HG02759 (cell line): ENCODE data around the gene C2orf15.
"Not testable (repeated sequence)": the region's sequence is repeated elsewhere in the genome, so short reads cannot be mapped to it uniquely, and the experiment has no call there.

Source experiments
- ATAC-seq: cut with Tn5 transposase; IDR thresholded peaks from one replicate; pipeline ENCODE4 v1.9.1; 2021; ENCODE audit warnings: mild to moderate bottlenecking, moderate library complexity; ENCODE audit not compliant: unreplicated experiment

Gene C2orf15

DNA sequence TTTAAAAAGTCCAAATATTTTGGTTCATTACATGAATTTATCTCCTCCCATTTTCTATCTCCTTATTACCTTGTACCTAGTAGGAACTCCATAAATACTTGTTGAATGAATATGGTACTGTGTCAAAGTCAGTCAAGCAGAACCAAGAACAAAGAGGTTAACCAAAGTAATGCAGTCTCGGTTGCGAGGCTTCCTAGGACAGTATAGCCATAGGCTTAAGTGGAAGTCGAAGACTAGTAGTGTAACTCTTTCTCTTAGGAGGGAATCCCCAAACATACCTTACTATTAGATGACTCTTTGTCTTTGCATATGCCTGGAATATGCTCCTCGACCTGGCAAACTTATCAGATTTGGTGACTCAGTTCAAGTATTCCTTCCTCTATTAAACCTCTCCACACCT is 18.1 kb downstream of the C2orf15 start:
- no peak for ATAC-seq

DNA sequence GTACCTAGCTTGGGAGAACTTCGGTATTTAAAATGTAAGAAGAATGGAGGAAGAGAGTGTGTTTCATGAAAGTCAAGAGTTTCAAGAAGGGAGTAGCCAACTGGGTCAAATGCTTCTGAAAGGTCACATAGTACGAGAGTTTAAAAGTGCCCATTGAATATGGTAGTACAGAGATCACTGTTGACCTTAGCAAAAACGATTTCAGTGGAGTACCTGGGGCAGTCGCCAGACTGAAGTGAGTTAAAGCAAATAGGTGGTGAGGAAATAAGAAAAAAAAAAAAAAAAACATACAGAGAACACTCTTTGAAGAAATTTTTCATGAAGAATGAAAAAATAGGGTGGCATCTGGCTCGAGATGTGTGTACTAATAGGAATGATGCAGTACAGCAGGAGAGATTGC is 24.7 kb downstream of the C2orf15 start:
- no peak for ATAC-seq

DNA sequence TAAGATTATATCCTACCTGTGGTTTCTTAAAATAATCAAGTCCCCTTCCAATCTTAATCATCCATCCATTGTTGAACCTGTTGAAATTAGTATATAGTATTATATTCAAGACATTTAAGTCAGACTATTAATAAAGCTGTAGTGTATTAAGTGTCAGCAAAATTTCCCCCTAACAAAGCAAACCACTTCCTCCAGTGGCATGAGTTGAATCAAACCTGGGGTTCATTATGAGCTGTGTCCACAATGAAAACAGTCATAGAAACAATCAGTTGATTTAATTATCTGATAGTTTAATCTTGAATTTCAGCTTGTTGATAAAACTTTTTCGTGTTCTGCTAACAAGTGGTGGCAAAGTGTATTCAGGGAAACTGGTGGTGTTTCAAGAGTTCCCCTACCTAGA is 28.0 kb downstream of the C2orf15 start:
- no peak for ATAC-seq

DNA sequence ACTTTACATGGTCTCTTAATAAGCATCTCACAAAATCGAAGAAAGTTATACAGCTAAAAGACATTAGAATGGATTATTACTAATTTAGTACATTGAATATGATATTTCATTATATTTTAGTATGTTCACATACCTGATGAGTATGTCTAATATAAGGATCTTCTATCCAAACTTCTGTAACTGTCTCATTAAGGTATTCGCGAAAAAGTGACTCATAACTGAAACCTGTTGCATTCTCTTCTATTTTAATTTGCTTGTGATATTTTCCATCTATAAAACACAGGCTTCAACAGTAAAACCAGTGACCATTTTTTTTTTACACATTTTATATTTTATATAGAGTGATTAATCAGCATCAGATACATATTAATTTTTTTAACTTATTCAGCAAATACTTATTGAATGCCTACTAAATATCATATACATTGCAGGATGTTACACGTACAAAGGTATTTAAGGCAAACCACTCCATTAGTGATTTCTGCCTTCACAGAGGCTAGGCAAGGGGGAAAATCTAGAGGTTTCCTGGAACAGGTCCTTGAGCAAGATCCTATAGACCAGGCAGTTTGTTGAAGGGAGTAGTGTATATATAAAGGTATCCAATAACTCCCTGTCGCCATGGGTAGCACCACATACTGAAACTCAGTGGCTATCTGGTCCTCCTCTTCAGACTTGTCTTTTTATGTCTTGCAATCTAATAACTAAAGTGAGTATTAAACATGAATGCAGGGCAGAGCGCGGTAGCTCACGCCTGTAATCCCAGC is 30.1 kb downstream of the C2orf15 start:
- ATAC-seq: no peak

DNA sequence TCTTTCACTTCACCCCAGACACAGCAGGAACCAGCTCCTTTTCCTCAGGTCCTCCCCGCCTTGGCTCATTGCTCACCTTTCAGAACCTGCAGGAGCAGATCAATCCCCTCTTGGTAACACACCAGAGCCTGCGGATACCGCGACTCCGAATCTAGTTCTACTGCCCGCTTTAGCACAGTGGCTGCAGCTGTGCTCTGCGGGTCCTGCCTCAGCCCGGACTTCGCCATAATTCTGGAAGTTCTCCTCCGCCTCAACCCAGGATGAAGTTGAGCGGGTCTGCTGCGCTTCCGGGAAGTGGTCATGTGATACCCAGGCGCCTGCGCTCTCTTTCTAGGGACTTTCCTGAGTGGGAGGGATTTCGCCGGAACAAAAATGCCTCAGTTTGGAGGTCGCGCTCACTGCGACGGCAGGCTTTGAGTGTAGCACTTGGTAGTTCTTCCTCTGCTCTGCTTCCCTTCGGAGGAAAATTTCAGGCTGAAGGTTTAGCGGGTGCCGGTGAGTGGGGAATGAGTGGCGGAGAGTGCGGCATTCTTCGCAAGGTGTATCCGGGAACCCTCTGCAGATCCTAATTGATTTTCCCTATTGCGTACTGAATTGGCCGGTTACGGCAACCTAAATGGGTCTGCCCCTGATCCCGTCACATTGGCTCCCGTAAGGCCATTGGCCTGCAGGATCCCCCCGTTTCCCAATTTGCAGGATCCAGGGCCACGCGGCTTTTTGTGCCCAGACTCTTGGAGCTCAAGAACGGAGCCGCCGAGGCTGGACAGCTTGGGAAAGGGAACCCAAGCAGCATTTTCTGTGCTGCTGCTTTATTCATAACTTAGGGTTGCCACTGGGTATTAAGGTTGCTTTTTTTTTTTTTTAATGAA is 39.5 kb downstream of the C2orf15 start, which contains the start of the genes MITD1 and MRPL30:
Gene MITD1, minus strand, starts transcription at position 304 of the 869 bp plus-strand sequence. Its CDS starts 77 bp downstream, at position 227.
Gene MRPL30, plus strand, starts transcription at position 430 of the 869 bp plus-strand sequence. CDS start 5,020 bp downstream, outside the sequence.
- peak; percentile 91 for ATAC-seq

DNA sequence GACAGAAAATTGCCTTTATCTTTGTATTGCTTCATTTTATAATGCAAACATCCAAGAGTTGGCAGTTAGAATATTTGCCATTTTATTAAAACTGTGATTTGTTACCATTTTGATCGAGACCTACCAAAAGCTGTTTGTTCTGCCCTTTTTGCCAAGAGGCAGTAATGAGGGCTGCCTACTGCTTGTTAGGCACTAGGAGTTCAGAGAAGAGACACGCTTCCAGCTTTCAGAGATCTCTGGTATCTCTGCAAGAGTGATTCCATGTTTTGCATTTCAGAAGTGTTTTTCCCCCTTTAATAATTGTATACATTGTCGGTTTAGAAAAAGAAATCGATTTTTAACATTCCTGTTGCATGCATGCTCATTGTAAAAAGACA is 40.1 kb downstream of the C2orf15 start:
- ATAC-seq: no peak

DNA sequence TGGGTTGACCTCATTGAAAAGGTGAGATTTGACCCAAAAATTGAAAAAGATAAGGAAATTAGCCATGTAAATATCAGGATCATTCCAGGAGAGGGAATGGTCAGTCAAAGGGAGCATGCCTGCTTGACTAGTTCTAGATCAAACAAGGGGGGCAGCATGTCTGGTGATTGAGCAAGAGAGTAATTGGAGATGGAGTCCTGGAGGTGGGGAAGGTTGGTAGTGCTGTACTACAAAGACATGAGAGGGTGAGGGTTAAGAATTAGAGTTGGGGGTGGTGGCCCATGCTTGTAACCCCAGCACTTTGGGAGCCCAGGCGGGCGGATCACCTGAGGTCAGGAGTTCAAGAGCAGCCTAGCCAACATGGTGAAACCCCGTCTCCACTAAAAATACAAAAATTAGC is 41.5 kb downstream of the C2orf15 start:
- no peak for ATAC-seq

DNA sequence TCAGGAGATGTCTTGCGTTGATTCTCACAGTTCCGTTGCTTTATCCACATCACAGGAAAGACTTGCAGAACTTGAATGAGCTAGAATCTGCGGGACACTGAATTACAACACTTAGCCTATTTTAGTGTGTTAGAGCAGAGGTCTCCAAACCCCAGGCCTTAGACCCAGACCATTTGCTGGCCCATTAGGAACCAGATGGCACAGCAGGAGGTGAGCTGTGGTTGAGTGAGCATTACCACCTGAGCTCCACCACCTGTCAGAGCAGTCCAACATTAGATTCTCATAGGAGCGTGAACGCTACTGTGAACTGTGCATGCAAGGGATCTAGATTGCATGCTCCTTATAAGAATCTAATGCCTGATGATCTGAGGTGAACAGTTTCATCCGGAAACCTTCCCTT is 43.3 kb downstream of the C2orf15 start:
- no peak for ATAC-seq

DNA sequence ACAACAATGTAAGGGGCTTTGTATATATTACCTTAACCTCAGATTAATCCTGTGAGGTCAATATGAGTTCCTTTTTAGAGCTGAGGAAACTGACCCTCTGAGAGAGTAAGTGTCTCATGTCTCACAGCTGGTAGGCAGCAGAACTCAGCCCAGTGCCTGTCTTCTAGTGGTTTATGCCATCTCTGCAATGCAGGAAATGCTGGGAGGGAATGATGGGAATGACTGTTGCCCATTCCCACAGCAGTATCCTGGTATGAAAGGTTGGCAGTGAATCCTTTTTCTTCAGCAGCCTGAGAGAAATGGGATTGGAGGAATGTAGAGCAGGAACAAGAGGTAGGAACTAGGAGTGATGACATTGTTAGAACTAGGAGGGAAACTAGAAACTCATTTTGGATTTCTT is 45.5 kb downstream of the C2orf15 start:
- ATAC-seq: no peak

DNA sequence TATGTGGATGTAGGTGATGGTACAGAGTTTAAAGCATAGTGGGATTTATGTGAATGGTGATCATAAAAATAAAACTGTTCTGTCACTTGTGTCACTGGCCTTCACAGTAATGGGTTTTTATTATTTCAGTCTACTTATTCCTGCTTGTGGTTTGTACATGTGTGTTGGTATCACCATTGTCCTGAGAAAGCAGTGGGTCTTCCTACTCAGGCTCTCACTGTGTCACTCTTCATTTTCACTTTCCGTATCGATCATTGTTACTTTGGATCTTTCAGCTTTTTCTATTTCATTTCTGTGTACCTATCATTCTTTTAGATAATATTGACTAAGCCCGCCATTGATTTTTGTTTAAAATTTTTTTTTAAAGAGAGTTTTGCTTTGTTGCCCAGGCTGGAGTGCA is 46.9 kb downstream of the C2orf15 start:
- no peak for ATAC-seq

DNA sequence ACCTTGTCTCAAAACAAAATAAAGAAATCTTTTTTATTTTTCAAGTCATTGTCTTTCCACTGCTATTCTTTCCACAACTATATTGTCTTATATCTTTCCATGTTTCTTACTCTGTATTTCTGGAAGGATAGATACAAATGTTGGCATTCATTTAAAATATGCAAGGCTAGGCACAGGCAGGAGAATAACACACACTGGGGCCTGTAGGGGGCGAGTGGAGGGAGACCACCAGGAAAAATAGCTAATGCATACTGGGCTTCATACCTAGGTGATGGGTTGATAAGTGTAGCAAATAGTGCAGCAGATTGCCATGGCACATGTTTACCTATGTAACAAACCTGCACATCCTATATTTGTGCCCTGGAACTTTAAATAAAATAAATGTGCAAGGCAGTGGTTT is 49.0 kb downstream of the C2orf15 start:
- ATAC-seq: no peak

DNA sequence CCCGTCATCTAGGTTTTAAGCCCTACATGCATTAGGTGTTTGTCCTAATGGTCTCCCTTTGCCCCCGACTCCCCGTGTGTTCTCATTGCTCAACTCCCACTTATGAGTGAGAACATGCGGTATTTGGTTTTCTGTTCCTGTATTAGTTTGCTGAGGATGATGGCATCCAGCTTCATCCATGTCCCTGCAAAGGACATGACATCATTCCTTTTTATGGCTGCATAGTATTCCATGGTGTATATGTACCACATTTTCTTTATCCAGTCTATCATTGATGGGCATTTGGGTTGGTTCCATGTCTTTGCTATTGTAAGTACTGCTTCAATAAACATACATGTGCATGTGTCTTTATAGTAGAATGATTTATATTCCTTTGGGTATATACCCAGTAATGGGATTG is 50.9 kb downstream of the C2orf15 start:
- not testable (repeated sequence) for ATAC-seq

DNA sequence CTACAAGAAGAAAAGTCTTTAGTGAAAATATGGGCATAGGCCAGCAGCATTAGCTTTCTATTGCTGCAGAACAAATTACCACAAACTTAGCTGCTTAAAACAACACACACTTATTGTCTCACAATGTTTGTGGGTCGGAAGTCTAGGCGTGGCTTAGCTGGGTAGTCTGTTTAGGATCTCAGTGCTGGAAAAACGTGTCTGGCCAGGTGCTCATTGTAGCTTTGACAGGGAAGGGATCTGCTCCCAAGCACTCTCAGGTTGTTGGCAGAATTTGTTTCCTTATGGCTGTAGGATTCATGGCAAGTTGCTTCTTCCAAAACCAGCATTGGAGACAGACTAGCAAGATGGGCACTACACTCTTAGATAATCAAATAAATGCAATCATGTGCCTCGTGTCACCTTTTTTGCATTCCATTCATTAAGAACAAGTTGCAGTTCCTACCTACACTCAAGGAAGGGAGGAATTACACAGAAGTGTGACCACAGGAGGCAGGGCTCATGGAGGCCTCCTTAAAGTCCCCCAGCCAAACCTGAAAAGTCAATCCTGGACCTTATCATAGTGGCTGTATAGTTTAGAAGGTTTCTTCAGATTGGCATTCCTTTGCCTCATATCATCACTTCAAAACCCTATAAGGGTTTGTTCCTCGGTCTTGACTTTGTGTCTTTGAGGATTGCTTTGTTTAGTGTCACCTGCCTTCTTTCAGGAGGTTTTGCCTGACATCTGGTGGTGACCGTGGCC is 56.8 kb downstream of the C2orf15 start:
- no peak for ATAC-seq

DNA sequence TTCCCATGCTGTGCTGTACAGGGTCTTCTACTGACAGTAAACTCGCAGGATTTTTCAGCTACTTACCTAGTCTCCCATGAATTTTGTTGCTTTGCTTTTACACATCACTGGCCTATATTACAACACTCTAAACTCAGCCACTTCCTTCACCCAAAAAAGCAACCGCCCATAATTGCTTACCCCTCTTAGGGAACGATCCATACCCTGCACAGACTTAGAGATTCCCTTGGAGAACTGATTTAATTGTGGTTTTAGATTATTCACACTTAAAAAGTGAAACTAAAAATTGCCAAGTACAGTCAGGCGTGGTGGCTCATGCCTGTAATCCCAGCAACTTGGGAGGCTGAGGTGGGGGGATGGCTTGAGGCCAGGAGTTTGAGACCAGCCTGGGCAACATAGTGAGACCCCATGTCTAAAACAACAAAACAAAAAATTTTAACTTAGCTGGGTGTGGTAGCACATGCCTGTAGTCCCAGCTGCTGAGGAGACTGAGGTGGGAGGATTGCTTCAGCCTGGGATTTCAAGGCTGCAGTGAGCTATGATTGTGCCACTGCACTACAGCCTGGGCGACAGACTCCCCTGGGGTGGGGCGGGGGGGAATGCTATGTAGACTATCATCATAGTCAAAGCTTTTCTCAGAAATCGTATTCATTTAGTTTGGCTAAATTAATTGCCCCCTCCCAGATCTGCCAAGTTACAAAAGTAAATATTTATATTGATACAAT is 58.7 kb downstream of the C2orf15 start:
- ATAC-seq: no peak
